ENCODE data around the gene CAMTA1. TPM values are rescaled to one million over a fixed set of nuclear protein-coding genes. Genes with fewer than 3 reads are reported as not detected.

Gene CAMTA1
- total and polyA plus RNA-seq, 4 donors = 48.1 to 140 (median 52.3) TPM

DNA sequence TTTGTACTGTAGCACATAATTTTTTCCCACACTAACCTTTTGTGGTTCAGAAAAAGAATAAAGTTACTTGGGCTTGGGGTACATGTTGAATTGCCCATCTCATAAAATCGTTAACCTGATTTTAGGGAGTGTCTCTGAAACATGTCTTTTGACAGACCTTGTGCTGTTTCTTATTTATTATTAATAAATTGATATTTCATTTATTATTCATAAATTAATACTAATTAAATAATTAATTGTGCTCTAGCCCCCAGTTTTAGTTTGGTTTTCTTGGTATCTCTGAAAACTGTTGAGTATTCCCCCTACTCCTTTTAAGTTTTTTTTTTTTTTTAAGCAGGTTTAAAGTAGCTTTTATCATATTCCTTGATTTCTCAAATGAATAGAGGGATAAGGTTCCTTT lies 27.9 kb downstream of the CAMTA1 start:
- TF ChIP-seq, protein P1, sequence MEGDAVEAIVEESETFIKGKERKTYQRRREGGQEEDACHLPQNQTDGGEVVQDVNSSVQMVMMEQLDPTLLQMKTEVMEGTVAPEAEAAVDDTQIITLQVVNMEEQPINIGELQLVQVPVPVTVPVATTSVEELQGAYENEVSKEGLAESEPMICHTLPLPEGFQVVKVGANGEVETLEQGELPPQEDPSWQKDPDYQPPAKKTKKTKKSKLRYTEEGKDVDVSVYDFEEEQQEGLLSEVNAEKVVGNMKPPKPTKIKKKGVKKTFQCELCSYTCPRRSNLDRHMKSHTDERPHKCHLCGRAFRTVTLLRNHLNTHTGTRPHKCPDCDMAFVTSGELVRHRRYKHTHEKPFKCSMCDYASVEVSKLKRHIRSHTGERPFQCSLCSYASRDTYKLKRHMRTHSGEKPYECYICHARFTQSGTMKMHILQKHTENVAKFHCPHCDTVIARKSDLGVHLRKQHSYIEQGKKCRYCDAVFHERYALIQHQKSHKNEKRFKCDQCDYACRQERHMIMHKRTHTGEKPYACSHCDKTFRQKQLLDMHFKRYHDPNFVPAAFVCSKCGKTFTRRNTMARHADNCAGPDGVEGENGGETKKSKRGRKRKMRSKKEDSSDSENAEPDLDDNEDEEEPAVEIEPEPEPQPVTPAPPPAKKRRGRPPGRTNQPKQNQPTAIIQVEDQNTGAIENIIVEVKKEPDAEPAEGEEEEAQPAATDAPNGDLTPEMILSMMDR (IDR thresholded peaks at IDR 0.05; ENCODE audit: control extremely low read depth, extremely low read depth) = no peak
- no peaks in the 10 kb centered on the region for H3K27me3 ChIP-seq (ENCODE audit: control insufficient read depth in 3 of 3, insufficient read depth in 3 of 3, low read length in 2 of 3)
- H3K9ac ChIP-seq (ENCODE audit: insufficient read depth in 1 of 2, low read length in 2 of 2) = no peak overlapping the region
- 84 to 90% methylated on average over 1 of the region's 1 CpG for WGBS, 2 donors
- H3K9me3 ChIP-seq (ENCODE audit: control insufficient read depth in 4 of 4, insufficient read depth in 3 of 4, low read length in 3 of 4) = no peaks in the 10 kb centered on the region
- peaks cover 0 to 16% (median 0%) of the 10 kb centered on the region in 5 donors for H3K4me1 ChIP-seq (ENCODE audit: control insufficient read depth in 5 of 5, insufficient read depth in 5 of 5, low read length in 5 of 5)
- H3K4me3 ChIP-seq = no peak overlapping the region
- ATAC-seq (ENCODE audit: insufficient read depth, low FRiP score) = no peak
- DNase-seq = no peak
- no peak overlapping the region for H3K27ac ChIP-seq (ENCODE audit: low read depth in 1 of 2, low read length in 1 of 2)
- H3K36me3 ChIP-seq (ENCODE audit: control insufficient read depth in 4 of 4, insufficient read depth in 4 of 4, low read length in 4 of 4) = peaks cover 0 to 2% (median 0%) of the 10 kb centered on the region in 4 donors

DNA sequence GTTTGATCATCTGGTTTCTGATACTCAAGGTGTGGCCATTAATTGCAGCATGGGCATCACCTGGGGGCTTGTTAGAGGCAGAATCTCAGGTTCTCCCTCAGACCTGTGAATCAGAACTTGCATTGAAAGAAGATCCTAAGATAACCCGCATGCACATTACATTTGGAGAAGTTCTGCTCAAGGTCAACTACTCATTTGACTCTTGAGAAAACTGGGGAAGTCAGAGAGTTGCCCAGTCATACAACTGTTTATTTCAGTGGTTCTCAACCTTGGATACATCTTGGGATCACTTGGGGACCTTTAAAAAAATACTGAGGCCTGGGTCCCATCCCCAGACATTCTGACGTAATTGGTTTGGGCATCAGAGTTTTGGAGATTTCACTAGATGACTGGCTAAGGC lies 30.5 kb downstream of the CAMTA1 start:
- Histone ChIP-seq H3K9me3 (ENCODE audit: control insufficient read depth in 4 of 4, insufficient read depth in 3 of 4, low read length in 3 of 4) (no peaks in the 10 kb centered on the region), H3K27ac (ENCODE audit: low read depth in 1 of 2, low read length in 1 of 2) (no peak overlapping the region), H3K9ac (ENCODE audit: insufficient read depth in 1 of 2, low read length in 2 of 2) (no peak overlapping the region), H3K36me3 (ENCODE audit: control insufficient read depth in 4 of 4, insufficient read depth in 4 of 4, low read length in 4 of 4) (no peaks in the 10 kb centered on the region), H3K27me3 (ENCODE audit: control insufficient read depth in 3 of 3, insufficient read depth in 3 of 3, low read length in 2 of 3) (no peaks in the 10 kb centered on the region), H3K4me3 (no peak overlapping the region), H3K4me1 (ENCODE audit: control insufficient read depth in 5 of 5, insufficient read depth in 5 of 5, low read length in 5 of 5) (peaks cover 0 to 28% (median 0%) of the 10 kb centered on the region in 5 donors)
- ATAC-seq (ENCODE audit: insufficient read depth, low FRiP score) = no peak
- DNase-seq = no peak
- TF ChIP-seq, protein P1 (IDR thresholded peaks at IDR 0.05; ENCODE audit: control extremely low read depth, extremely low read depth) = no peak
- 92% methylated on average over 2 of the region's 2 CpGs for WGBS, 2 donors

DNA sequence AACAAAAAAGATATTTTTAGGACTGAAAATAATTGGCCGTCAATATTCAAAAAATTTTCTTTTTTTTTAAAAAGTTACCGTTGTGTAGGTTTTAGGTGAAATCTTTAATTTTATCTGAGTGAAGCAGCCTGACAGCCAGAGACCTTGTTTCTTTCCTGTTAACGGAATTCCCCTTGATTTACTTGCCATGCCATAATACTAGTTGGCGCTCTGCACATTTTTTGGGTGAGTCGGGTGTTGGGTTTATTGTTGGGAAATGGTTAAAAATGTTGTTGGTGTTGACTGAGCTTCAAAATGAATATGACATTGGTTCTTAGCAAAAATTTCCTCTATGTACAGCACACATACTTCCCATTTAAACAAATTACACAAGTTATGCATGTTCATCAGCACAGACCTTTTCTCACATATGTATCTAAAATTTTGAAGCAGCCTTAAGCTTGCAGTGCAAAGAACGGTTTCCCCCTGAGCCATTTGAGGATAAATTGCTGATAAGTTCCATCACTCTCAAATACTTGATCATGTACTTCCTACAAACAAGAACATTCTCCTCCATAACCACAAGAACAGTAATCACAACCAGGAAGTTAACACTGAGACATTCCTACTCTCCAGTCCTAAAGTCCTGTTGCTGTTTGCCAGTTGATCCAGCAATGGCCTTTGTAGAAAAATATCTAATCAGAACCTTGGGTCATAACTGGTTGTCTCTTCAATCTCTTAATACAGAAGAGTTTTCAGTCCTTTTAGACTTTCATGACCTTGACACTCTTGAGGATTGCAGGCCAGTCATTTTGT lies 34.2 kb downstream of the CAMTA1 start:
- H3K36me3 ChIP-seq (ENCODE audit: control insufficient read depth in 4 of 4, insufficient read depth in 4 of 4, low read length in 4 of 4) = no peaks in the 10 kb centered on the region
- ATAC-seq (ENCODE audit: insufficient read depth, low FRiP score) (no peak), DNase-seq (no peak)
- H3K4me1 ChIP-seq (ENCODE audit: control insufficient read depth in 5 of 5, insufficient read depth in 5 of 5, low read length in 5 of 5) = peaks cover 0 to 29% (median 1%) of the 10 kb centered on the region in 5 donors
- no peak overlapping the region for H3K27ac ChIP-seq (ENCODE audit: low read depth in 1 of 2, low read length in 1 of 2)
- H3K4me3 ChIP-seq = no peak overlapping the region
- WGBS, 2 donors = 48 to 69% methylated on average over 6 of the region's 6 CpGs
- H3K9ac ChIP-seq (ENCODE audit: insufficient read depth in 1 of 2, low read length in 2 of 2) = no peak overlapping the region
- H3K27me3 ChIP-seq (ENCODE audit: control insufficient read depth in 3 of 3, insufficient read depth in 3 of 3, low read length in 2 of 3) = no peaks in the 10 kb centered on the region
- TF ChIP-seq, protein P1 (IDR thresholded peaks at IDR 0.05; ENCODE audit: control extremely low read depth, extremely low read depth) = no peak
- no peaks in the 10 kb centered on the region for H3K9me3 ChIP-seq (ENCODE audit: control insufficient read depth in 4 of 4, insufficient read depth in 3 of 4, low read length in 3 of 4)

All from lung (tissue), 12 donors.